Cardiac fibroblast (primary cell): ENCODE data around the gene PARD6G.

Experiments
- DNase-seq, 2 donors: peaks; one replicate each; pipeline versions ENCODE4 v3.0.0 to v3.0.0-alpha.2; 2010; ENCODE audit warnings: low read depth in 2 of 2
- H3K4me3 ChIP-seq, 2 donors: replicated peaks in 1 of 2; 1 replicate in 1 of 2; 2 replicates in 1 of 2; pipeline ENCODE4 v1.5.1; 2011; ENCODE audit warnings: low read depth in 2 of 2, low read length in 2 of 2, mild to moderate bottlenecking in 2 of 2, moderate library complexity in 1 of 2
- TF ChIP-seq, protein P1 (sequence below): IDR thresholded peaks from one replicate; pipeline ENCODE4 v1.5.1; 2011; ENCODE audit warnings: low read depth, mild to moderate bottlenecking, low read length, inconsistent platforms

PARD6G gene

GRCh38 chr18:80189531-80189865 lies 57.8 kb downstream of the PARD6G start:
- DNase-seq: no peak
- H3K4me3 ChIP-seq: no peak overlapping the region
- TF ChIP-seq, protein P1, sequence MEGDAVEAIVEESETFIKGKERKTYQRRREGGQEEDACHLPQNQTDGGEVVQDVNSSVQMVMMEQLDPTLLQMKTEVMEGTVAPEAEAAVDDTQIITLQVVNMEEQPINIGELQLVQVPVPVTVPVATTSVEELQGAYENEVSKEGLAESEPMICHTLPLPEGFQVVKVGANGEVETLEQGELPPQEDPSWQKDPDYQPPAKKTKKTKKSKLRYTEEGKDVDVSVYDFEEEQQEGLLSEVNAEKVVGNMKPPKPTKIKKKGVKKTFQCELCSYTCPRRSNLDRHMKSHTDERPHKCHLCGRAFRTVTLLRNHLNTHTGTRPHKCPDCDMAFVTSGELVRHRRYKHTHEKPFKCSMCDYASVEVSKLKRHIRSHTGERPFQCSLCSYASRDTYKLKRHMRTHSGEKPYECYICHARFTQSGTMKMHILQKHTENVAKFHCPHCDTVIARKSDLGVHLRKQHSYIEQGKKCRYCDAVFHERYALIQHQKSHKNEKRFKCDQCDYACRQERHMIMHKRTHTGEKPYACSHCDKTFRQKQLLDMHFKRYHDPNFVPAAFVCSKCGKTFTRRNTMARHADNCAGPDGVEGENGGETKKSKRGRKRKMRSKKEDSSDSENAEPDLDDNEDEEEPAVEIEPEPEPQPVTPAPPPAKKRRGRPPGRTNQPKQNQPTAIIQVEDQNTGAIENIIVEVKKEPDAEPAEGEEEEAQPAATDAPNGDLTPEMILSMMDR: no peak

- TF ChIP-seq, protein P1: no peak
- H3K4me3 ChIP-seq: no peak overlapping the region
- DNase-seq: no peak
Measured at GRCh38 chr18:80188643-80189530, 58.4 kb downstream of the PARD6G start.

- no peak for DNase-seq
- TF ChIP-seq, protein P1: no peak
- no peak overlapping the region for H3K4me3 ChIP-seq
Measured at GRCh38 chr18:80187956-80188642, 59.2 kb downstream of the PARD6G start.

DNA sequence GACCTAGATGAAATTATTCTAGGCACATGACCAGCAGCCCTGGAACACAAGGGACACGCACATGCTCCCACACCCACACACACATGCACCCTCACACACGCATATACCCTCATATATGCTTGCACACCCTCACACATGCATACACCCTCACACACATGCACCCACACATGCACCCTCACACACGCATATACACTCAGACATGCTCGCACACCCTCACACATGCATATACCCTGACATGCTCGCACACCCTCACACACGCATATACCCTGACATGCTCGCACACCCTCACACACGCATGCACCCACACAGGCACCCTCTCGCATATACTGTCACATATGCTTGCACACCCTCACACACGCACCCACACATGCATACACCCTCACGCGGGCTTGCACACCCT lies 61.8 kb downstream of the PARD6G start:
- TF ChIP-seq, protein P1: no peak
- DNase-seq: no peak
- H3K4me3 ChIP-seq: no peak overlapping the region

DNA sequence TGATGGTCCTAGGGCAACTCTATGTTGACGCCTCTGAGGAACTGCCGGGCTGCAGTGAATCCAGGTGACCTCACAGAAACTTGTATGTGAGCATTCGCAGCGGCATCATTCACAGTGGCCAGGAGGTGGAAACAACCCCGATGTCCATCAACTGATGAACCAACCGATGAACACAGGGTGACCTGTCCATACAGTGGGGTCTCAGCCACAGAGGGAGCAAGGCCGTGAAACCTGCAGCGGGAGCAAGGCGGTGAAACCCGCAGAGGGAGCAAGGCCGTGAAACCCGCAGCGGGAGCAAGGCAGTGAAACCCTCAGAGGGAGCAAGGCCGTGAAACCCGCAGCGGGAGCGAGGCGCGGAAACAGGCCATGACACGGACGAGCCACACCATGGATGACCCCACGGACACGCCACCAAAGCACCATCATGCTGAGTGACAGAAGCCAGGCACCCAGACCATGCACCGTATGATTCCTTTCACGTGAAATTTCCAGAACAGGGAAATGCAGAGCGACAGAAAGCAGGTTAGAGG lies 63.0 kb downstream of the PARD6G start:
- no peak overlapping the region for H3K4me3 ChIP-seq
- DNase-seq: no peak
- TF ChIP-seq, protein P1: no peak

DNA sequence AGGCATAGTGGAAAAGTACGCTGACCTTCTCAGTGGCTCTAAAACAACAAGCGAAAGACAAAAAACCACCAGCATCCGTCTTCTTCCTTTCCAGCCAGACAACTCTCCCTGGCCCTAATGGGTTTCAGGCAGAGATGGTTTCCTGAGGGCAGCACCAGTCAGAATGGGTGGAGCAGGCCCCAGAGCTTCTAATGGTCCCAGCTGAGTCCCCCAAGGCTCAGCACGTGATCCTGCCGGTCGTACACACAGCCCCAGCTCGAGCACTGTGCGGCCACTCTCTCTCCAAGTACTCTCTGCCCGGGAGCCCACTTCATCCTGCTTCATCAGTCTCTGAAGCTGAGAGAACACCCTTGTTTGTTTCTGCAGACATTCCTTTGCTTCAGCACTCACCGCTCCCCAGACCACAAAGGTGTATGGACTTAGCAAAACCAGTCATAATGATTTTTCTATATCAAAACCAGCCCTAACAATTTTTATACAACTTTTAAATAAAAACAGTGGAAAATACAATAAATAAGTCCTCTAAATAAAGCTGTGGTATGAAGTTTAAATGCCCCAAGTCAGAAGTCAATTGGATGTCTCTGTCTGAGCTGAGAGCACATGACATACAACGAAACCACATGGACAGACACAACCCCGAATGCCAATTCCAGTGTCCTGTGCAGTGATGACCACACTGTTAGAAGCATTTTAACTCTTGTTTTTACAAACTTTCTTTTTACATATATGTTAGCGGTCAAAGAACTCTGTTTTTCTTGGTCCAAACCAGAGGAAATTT lies 63.9 kb downstream of the PARD6G start:
- TF ChIP-seq, protein P1: no peak
- no peak overlapping the region for H3K4me3 ChIP-seq
- no peak for DNase-seq
